ENCODE results near the gene PLCG2. TPM values are rescaled to one million over a fixed set of nuclear protein-coding genes. Genes with fewer than 3 reads are reported as not detected.
"Not testable (repeated sequence)": the region's sequence is repeated elsewhere in the genome, so short reads cannot be mapped to it uniquely, and the experiment has no call there.

The PLCG2 gene
- total RNA-seq, 1 donor: 0.43 TPM

DNA sequence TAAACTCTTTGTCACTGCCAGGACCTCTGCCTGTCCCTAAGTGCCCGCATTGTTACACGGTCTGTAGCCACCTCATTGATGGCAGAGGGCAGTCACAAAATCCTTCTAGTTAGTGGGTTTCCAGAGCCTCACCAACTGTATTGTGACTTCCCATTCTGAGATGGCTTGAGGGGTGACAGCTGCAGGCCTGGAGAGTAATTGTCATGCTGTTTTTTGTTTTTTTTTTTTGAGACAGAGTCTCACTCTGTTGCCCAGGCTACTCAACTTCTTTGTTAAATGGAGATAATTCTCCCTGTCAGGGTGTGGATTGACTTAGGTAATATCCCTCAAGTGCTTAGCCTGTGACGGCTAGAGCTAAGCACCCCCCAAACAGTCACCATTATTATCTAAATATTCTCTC is 154.3 kb downstream of the PLCG2 start:
- TF ChIP-seq, protein P1, sequence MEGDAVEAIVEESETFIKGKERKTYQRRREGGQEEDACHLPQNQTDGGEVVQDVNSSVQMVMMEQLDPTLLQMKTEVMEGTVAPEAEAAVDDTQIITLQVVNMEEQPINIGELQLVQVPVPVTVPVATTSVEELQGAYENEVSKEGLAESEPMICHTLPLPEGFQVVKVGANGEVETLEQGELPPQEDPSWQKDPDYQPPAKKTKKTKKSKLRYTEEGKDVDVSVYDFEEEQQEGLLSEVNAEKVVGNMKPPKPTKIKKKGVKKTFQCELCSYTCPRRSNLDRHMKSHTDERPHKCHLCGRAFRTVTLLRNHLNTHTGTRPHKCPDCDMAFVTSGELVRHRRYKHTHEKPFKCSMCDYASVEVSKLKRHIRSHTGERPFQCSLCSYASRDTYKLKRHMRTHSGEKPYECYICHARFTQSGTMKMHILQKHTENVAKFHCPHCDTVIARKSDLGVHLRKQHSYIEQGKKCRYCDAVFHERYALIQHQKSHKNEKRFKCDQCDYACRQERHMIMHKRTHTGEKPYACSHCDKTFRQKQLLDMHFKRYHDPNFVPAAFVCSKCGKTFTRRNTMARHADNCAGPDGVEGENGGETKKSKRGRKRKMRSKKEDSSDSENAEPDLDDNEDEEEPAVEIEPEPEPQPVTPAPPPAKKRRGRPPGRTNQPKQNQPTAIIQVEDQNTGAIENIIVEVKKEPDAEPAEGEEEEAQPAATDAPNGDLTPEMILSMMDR (IDR thresholded peaks at IDR 0.05; ENCODE audit: insufficient read depth, low read depth, low read length): no peak
- no peak overlapping the region for H3K4me3 ChIP-seq (ENCODE audit: low read depth, low read length)
- no peak for DNase-seq (ENCODE audit: low read depth)

DNA sequence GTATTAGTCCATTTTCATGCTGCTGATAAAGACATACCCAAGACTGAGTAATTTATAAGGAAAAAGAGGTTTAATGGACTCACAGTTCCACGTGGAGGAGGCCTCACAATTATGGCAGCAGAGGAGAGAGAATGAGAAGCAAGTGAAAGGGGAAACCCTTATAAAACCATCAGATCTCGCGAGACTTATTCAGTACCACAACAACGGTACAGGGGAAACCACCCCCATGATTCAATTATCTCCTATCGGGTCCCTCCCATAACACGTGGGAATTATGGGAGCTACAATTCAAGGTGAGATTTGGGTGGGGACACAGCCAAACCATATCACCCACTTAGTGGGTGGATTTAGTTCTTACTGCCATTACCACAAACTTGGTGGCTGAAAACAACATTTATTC is 155.6 kb downstream of the PLCG2 start:
- DNase-seq (ENCODE audit: low read depth); H3K4me3 ChIP-seq (ENCODE audit: low read depth, low read length): not testable (repeated sequence)

DNA sequence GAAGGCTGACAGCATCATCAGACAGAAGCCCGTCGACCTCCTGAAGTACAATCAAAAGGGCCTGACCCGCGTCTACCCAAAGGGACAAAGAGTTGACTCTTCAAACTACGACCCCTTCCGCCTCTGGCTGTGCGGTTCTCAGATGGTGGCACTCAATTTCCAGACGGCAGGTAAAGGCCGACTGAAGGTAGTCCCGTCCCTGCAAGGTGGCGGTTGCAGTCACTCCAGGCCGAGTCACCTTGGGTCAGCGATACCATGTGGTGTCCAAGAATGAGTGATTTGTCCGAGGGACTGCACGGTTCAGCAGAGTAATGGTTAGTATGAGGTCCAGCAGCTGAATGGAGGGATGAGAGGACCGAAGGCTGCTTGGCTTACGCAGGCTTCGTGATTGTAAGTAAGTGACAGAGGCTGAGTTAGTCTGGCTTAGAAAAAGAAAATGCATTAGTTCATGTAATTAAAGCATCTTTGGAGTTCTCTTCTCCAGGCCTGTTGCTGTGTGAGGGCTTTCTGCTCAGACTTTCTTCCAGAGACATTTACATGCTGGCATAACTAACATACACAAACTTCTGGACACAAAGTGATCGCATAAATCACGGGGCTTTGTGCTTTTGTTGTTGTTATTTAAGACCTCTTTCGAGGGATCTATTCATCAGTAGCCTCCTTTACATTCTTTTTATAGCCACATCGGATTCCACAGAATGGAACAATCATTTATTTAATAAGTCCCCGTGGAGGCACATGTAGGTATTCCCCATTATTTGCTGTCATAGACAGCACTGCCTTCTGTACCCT is 157.3 kb downstream of the PLCG2 start:
- DNase-seq (ENCODE audit: low read depth): no peak
- TF ChIP-seq, protein P1 (IDR thresholded peaks at IDR 0.05; ENCODE audit: insufficient read depth, low read depth, low read length): no peak
- no peak overlapping the region for H3K4me3 ChIP-seq (ENCODE audit: low read depth, low read length)

DNA sequence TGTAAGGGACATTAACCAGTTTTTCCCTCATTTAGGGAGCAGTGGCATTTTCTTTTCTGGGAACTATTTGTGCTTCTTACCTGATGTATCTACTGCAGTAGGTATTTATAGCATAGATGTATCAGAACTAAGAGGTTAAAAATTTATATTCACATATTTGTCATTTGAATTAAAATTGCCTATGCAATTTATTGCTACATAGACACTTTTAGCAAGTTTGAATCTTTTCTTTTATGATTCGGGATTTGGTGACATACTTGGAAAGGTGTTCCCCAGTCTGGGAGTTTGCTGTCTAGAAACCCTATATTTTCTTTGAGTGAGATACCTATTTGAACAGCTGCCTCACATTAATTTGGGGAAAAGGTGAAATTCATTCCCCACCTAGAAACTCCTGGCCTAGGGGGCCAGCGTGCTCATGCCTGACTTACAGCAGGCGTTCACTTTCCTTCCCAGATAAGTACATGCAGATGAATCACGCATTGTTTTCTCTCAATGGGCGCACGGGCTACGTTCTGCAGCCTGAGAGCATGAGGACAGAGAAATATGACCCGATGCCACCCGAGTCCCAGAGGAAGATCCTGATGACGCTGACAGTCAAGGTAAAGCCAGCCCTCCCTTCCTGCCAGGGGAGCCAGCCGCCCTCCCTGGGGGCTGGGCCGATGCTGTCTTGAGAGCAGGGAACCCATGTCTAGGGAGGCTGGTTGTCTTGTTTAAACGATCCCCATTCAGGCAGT is 158.4 kb downstream of the PLCG2 start:
- DNase-seq (ENCODE audit: low read depth): no peak
- no peak overlapping the region for H3K4me3 ChIP-seq (ENCODE audit: low read depth, low read length)

DNA sequence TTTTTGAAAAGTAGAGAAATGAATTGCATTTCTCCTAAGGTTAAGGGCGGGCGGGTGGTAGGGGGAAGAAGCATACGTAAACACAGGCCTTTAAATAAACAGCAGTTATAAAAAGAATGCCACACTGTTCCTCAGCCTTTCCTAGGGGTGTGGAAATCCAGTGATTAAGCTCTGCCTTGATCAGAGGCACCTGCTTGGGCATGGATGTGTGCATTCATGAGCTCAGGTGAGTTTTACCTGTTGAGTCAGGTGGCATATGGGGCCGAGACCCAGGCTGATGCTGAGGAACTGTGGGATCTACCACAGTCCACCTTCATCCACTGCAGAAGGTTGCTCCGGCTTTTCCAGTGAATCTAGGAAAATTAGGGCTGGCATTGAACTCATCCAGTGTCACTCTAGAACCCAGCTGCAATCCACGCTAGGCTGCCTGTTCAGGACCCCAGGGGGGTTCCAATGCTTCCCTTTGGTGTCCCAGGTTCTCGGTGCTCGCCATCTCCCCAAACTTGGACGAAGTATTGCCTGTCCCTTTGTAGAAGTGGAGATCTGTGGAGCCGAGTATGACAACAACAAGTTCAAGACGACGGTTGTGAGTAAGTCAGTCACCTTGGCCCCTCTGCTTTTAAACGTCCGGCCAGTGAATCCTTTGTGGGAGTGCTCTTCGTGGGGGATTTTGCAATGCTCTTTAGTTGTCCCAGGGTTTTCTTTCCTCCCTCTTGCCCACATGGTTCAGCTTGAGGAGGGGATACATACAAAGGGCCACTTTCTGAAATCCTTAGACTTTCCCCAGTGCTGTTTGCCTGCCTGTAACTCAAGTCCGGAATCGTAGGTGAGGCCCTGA is 159.5 kb downstream of the PLCG2 start:
- TF ChIP-seq, protein P1 (IDR thresholded peaks at IDR 0.05; ENCODE audit: insufficient read depth, low read depth, low read length): no peak
- DNase-seq (ENCODE audit: low read depth): no peak
- no peak overlapping the region for H3K4me3 ChIP-seq (ENCODE audit: low read depth, low read length)

More for the DNA sequence above, 158.4 kb downstream of the PLCG2 start:
- TF ChIP-seq, protein P1 (IDR thresholded peaks at IDR 0.05; ENCODE audit: insufficient read depth, low read depth, low read length): no peak

DNA sequence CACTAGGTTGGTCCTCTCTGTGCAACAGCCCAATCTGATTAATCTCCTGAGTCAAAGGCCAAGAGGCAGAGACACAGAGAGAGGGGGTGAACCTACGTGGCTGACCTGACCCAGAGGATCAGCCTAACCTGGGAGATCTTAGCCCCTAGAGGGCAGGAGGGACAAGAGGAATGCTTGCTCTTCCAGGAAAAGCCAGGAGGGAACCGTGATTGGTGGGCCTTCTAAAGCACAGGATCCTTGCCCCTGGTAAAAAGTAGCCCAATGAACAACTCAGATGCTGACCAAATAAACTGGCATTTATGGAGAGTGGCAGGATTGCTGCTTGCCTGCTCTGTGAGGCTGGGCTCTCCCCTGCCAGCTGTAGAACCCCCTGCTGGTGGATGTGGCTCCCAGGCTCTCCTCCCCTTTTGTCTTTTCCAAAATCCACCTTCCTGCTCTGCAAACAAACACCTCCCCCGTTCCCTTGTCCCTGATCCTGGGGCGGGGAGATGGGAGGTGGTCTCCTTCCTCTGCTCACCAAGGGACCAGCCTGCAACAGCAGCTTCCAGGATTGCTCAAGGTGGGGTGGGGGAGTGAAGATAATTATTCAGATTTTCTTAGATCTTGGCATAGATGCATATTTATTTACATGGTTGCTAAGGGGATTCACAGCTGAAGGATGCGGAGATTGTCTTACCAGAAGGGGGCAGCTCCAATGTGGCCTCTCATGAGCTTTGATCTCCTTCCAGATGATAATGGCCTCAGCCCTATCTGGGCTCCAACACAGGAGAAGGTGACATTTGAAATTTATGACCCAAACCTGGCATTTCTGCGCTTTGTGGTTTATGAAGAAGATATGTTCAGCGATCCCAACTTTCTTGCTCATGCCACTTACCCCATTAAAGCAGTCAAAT is 160.3 kb downstream of the PLCG2 start:
- no peak for DNase-seq (ENCODE audit: low read depth)
- no peak overlapping the region for H3K4me3 ChIP-seq (ENCODE audit: low read depth, low read length)
- TF ChIP-seq, protein P1 (IDR thresholded peaks at IDR 0.05; ENCODE audit: insufficient read depth, low read depth, low read length): peak; percentile 11

Data from fibroblast of villous mesenchyme (primary cell).